NCI-H1930 (cell line): ENCODE measurements around the gene SERTAD3.
"Not testable (repeated sequence)": the region's sequence is repeated elsewhere in the genome, so short reads cannot be mapped to it uniquely, and the experiment has no call there.

Experiments
- DNase-seq, 2 experiments: peaks; one replicate each; lab custom pipeline; 2025; lab: John Stamatoyannopoulos, UW

SERTAD3 gene

GRCh38 chr19:40411125-40411842, 32.9 kb downstream of the SERTAD3 start:
- no peak for DNase-seq

- DNase-seq: no peak
Observed at GRCh38 chr19:40410030-40410389, 34.1 kb downstream of the SERTAD3 start.

- DNase-seq: not testable (repeated sequence)
Observed at GRCh38 chr19:40408598-40408925, 35.6 kb downstream of the SERTAD3 start.

- DNase-seq: no peak
Observed at GRCh38 chr19:40407714-40408597, 36.2 kb downstream of the SERTAD3 start.

- peak; percentile 59 to 71 for DNase-seq
Observed at GRCh38 chr19:40403262-40403984, 40.7 kb downstream of the SERTAD3 start.

GRCh38 chr19:40400559-40400958, 43.6 kb downstream of the SERTAD3 start:
- DNase-seq: no peak

GRCh38 chr19:40398417-40399131, 45.6 kb downstream of the SERTAD3 start:
- peak; percentile 23 to 31 for DNase-seq

GRCh38 chr19:40397568-40397906, 46.6 kb downstream of the SERTAD3 start:
- no peak for DNase-seq

GRCh38 chr19:40396886-40397567, 47.1 kb downstream of the SERTAD3 start:
- no peak for DNase-seq

- DNase-seq: no peak
Observed at GRCh38 chr19:40395956-40396355, 48.2 kb downstream of the SERTAD3 start.

- DNase-seq: no peak
Observed at GRCh38 chr19:40394816-40395210, 49.3 kb downstream of the SERTAD3 start.

GRCh38 chr19:40393894-40394815, 50.0 kb downstream of the SERTAD3 start:
- DNase-seq: no peak

- DNase-seq: no peak
Observed at GRCh38 chr19:40392894-40393517, 51.1 kb downstream of the SERTAD3 start.

- DNase-seq: no peak
Observed at GRCh38 chr19:40392123-40392522, 52.0 kb downstream of the SERTAD3 start.
